Measurements from ENCODE around the gene SLC7A8. TPM values are rescaled to one million over a fixed set of nuclear protein-coding genes. Genes with fewer than 3 reads are reported as not detected.

The SLC7A8 gene
- total RNA-seq, 4 donors from 2014 or later = 26.2 to 41.4 (median 37.5) TPM

- WGBS, 2 donors = 89 to 91% methylated on average over 6 of the region's 6 CpGs
- TF ChIP-seq POLR2A (IDR thresholded peaks at IDR 0.05) (no peak), EP300 (IDR thresholded peaks at IDR 0.05) (no peak)
Observed at GRCh38 chr14:23217032-23218020, 33.9 kb upstream of the SLC7A8 start.

GRCh38 chr14:23215421-23215820 is 32.0 kb upstream of the SLC7A8 start:
- Histone ChIP-seq H3K27me3 (no peaks in the 10 kb centered on the region), H3K4me3 (no peak overlapping the region), H3K36me3 (no peaks in the 10 kb centered on the region), H3K4me1 (no peaks in the 10 kb centered on the region), H3K9me3 (peaks cover 0 to 12% (median 3%) of the 10 kb centered on the region in 4 donors), H3K27ac (no peak overlapping the region)
- TF ChIP-seq CTCF (IDR thresholded peaks at IDR 0.05) (no peak), POLR2A (IDR thresholded peaks at IDR 0.05) (no peak), EP300 (IDR thresholded peaks at IDR 0.05) (no peak)
- DNase-seq (ENCODE audit: low spot score in 2 of 2) = no peak
- WGBS, 2 donors = 89 to 94% methylated on average over 1 of the region's 1 CpG

More at GRCh38 chr14:23217032-23218020, 33.9 kb upstream of the SLC7A8 start:
- Histone ChIP-seq H3K36me3 (no peaks in the 10 kb centered on the region), H3K4me1 (no peaks in the 10 kb centered on the region), H3K27me3 (no peaks in the 10 kb centered on the region), H3K27ac (no peak overlapping the region), H3K9me3 (peaks cover 0 to 12% (median 3%) of the 10 kb centered on the region in 4 donors), H3K4me3 (no peak overlapping the region)
- no peak for DNase-seq (ENCODE audit: low spot score in 2 of 2)

- Histone ChIP-seq H3K9me3 (peaks cover 0 to under 1% (median 0%) of the 10 kb centered on the region in 4 donors), H3K4me1 (no peaks in the 10 kb centered on the region), H3K36me3 (no peaks in the 10 kb centered on the region), H3K27ac (no peak overlapping the region), H3K4me3 (no peak overlapping the region), H3K27me3 (no peaks in the 10 kb centered on the region)
- WGBS, 2 donors = 75 to 78% methylated on average over 7 of the region's 7 CpGs
- no peak for DNase-seq (ENCODE audit: low spot score in 2 of 2)
- TF ChIP-seq POLR2A (IDR thresholded peaks at IDR 0.05) = no peak
- TF ChIP-seq CTCF (IDR thresholded peaks at IDR 0.05) = no peak
- TF ChIP-seq EP300 (IDR thresholded peaks at IDR 0.05) = no peak
Observed at GRCh38 chr14:23209651-23210423, 26.4 kb upstream of the SLC7A8 start.

- H3K4me1 ChIP-seq = no peaks in the 10 kb centered on the region
- no peak for DNase-seq (ENCODE audit: low spot score in 2 of 2)
- TF ChIP-seq CTCF (IDR thresholded peaks at IDR 0.05) (no peak), POLR2A (IDR thresholded peaks at IDR 0.05) (no peak), EP300 (IDR thresholded peaks at IDR 0.05) (no peak)
- no peak overlapping the region for H3K4me3 ChIP-seq
- no peaks in the 10 kb centered on the region for H3K27me3 ChIP-seq
- no peak overlapping the region for H3K27ac ChIP-seq
- no peaks in the 10 kb centered on the region for H3K9me3 ChIP-seq
- H3K36me3 ChIP-seq = no peaks in the 10 kb centered on the region
Observed at GRCh38 chr14:23208324-23208723, 24.9 kb upstream of the SLC7A8 start.

GRCh38 chr14:23207146-23207540 is 23.7 kb upstream of the SLC7A8 start:
- DNase-seq (ENCODE audit: low spot score in 2 of 2) = no peak
- Histone ChIP-seq H3K4me3 (no peak overlapping the region), H3K27ac (no peak overlapping the region), H3K36me3 (no peaks in the 10 kb centered on the region), H3K27me3 (no peaks in the 10 kb centered on the region), H3K4me1 (no peaks in the 10 kb centered on the region), H3K9me3 (no peaks in the 10 kb centered on the region)
- TF ChIP-seq EP300 (IDR thresholded peaks at IDR 0.05) = no peak
- TF ChIP-seq POLR2A (IDR thresholded peaks at IDR 0.05) = no peak
- no peak for TF ChIP-seq CTCF (IDR thresholded peaks at IDR 0.05)
- 51 to 56% methylated on average over 3 of the region's 3 CpGs for WGBS, 2 donors

Measured in tibial nerve (tissue), 4 donors.